Endothelial cell of umbilical vein (primary cell): ENCODE results near the gene NMRAL1. TPM values are rescaled to one million over a fixed set of nuclear protein-coding genes. Genes with fewer than 3 reads are reported as not detected.

Source experiments
- BruUV-seq: library from RNA; stranded (reverse); fragments of 400-500 nt; replicated peaks from 2 replicates; lab custom pipeline; 2021; lab: Mats Ljungman, UMichigan
- CTCF ChIA-PET: fragments of 300-600, 350-600 bp; sonication (Branson Sonifier 250); formaldehyde crosslinking; loops from one replicate; lab custom pipeline; 2021; ENCODE audit warnings: antibody characterized with exemption, inconsistent platforms; lab: Charles Lee
- POLR2A ChIA-PET: fragments of 300-600, 350-600 bp; sonication (Branson Sonifier 250); formaldehyde crosslinking; loops from one replicate; lab custom pipeline; 2021; ENCODE audit warnings: antibody characterized with exemption, inconsistent platforms; lab: Charles Lee
- DNase-seq: peaks from one replicate; pipeline ENCODE4 v3.0.0-alpha.2; 2011; ENCODE audit warnings: low read depth, low spot score
- FAIRE-seq: peaks from 2 replicates; lab custom pipeline; 2011; peaks lifted over from hg19 to GRCh38; lab: Jason Lieb, UNC
- H2AFZ ChIP-seq: 2 replicates; pipeline ENCODE4 v1.6.0; 2012; ENCODE audit warnings: low read depth, low read length, control low read depth, inconsistent platforms
- H3K27ac ChIP-seq: 2 replicates; pipeline ENCODE4 v1.5.1; 2011; ENCODE audit warnings: low read depth, mild to moderate bottlenecking, control low read depth, low read length, moderate library complexity; ENCODE audit not compliant: insufficient read depth
- H3K27me3 ChIP-seq, 2 experiments: 2 replicates each; pipeline versions ENCODE4 v1.6.0 to v1.6.1; 2011; ENCODE audit warnings: low read length in 2 of 2, mixed read lengths in 1 of 2; ENCODE audit not compliant: control insufficient read depth in 2 of 2, insufficient read depth in 2 of 2
- H3K36me3 ChIP-seq, 2 experiments: 2 replicates in 1 of 2; 3 replicates in 1 of 2; pipeline ENCODE4 v1.5.1; 2011; ENCODE audit warnings: low read length in 2 of 2, mild to moderate bottlenecking in 1 of 2, moderate library complexity in 1 of 2; ENCODE audit not compliant: control insufficient read depth in 2 of 2, insufficient read depth in 2 of 2; ENCODE audit errors: extremely low read depth in 1 of 2
- H3K4me1 ChIP-seq: 3 replicates; pipeline ENCODE4 v1.5.1; 2011; ENCODE audit warnings: mild to moderate bottlenecking, low read length; ENCODE audit not compliant: control insufficient read depth, insufficient read depth; ENCODE audit errors: extremely low read depth
- H3K4me2 ChIP-seq: 2 replicates; pipeline ENCODE4 v1.6.1; 2011; ENCODE audit warnings: low read length, control low read depth, mixed read lengths; ENCODE audit not compliant: insufficient read depth
- H3K4me3 ChIP-seq, 3 experiments: fragments of 200-600 bp in 1 of 3; sonication (generic), shearing (Covaris generic) in 1 of 3; replicated peaks in 1 of 3; 2 replicates each; pipeline ENCODE4 v1.5.1; 2011 to 2016; ENCODE audit warnings: control low read depth in 3 of 3, low read length in 3 of 3, mild to moderate bottlenecking in 2 of 3, inconsistent platforms in 1 of 3, low read depth in 1 of 3, moderate library complexity in 1 of 3; ENCODE audit not compliant: insufficient read depth in 1 of 3
- H3K79me2 ChIP-seq: 2 replicates; pipeline ENCODE4 v1.6.0; 2012; ENCODE audit warnings: low read length, inconsistent platforms; ENCODE audit not compliant: control insufficient read depth, insufficient read depth
- H3K9ac ChIP-seq: replicated peaks from 2 replicates; pipeline ENCODE3; 2011; ENCODE audit warnings: low read length, control low read depth; ENCODE audit not compliant: insufficient read depth; ENCODE audit errors: extremely low read depth
- H3K9me1 ChIP-seq: replicated peaks from 3 replicates; pipeline ENCODE4 v1.6.0; 2011; ENCODE audit warnings: mild to moderate bottlenecking, low read length; ENCODE audit not compliant: control insufficient read depth, insufficient read depth; ENCODE audit errors: extremely low read depth
- H3K9me3 ChIP-seq: replicated peaks from 2 replicates; pipeline ENCODE4 v1.5.1; 2012; ENCODE audit warnings: low read length, inconsistent platforms; ENCODE audit not compliant: control insufficient read depth, insufficient read depth
- H4K20me1 ChIP-seq: replicated peaks from 2 replicates; pipeline ENCODE3; 2011; ENCODE audit warnings: mild to moderate bottlenecking, low read length; ENCODE audit not compliant: control insufficient read depth, insufficient read depth; ENCODE audit errors: extremely low read depth
- CTCF ChIP-seq, 2 donors: IDR thresholded peaks; 1 replicate in 1 of 2; 2 replicates in 1 of 2; pipeline ENCODE4 v1.5.1; 2011; ENCODE audit warnings: low read length in 2 of 2, mild to moderate bottlenecking in 2 of 2, moderate library complexity in 2 of 2, control low read depth in 1 of 2, inconsistent platforms in 1 of 2, low read depth in 1 of 2; ENCODE audit not compliant: insufficient read depth in 1 of 2; ENCODE audit errors: extremely low read depth in 1 of 2
- EZH2 ChIP-seq: IDR thresholded peaks from 2 replicates; pipeline ENCODE4 v1.6.1; 2012; ENCODE audit warnings: borderline replicate concordance, low read depth, mild to moderate bottlenecking, moderate library complexity, low read length, inconsistent platforms; ENCODE audit not compliant: severe bottlenecking
- FOS ChIP-seq: IDR thresholded peaks from 2 replicates; pipeline ENCODE4 v1.6.1; 2011; ENCODE audit warnings: mild to moderate bottlenecking, low read length, moderate library complexity, borderline replicate concordance; ENCODE audit not compliant: insufficient read depth
- GATA2 ChIP-seq: IDR thresholded peaks from 2 replicates; pipeline ENCODE4 v1.7.0; 2011; ENCODE audit warnings: low read depth, mild to moderate bottlenecking, moderate library complexity, mixed read lengths, low read length; ENCODE audit not compliant: insufficient read length, insufficient read depth
- JUN ChIP-seq: IDR thresholded peaks from 2 replicates; pipeline ENCODE4 v1.6.1; 2011; ENCODE audit warnings: borderline replicate concordance, low read depth; ENCODE audit not compliant: insufficient read length, insufficient read depth
- MYC ChIP-seq: IDR thresholded peaks from one replicate; pipeline ENCODE4 v1.6.1; 2011; ENCODE audit warnings: mild to moderate bottlenecking, low read depth, low read length
- POLR2A ChIP-seq: IDR thresholded peaks from 2 replicates; pipeline ENCODE4 v1.6.1; 2012; ENCODE audit warnings: low read depth, mild to moderate bottlenecking, control low read depth, low read length
- POLR2AphosphoS5 ChIP-seq: IDR thresholded peaks from 2 replicates; pipeline ENCODE4 v1.6.1; 2012; ENCODE audit warnings: low read depth, mild to moderate bottlenecking, control low read depth, low read length, moderate library complexity; ENCODE audit not compliant: insufficient read depth
- dilution Hi-C: fragments of 300-500 bp; cut with MboI; formaldehyde crosslinking; loops from one replicate; pipeline ENCODE4 v1.15.0; 2019; ENCODE audit warnings: low sequenced_read_pairs; ENCODE audit not compliant: extremely low pct_ligation_motif_present
- intact Hi-C: fragments of 100-400 bp; cut with micrococcal nuclease; formaldehyde crosslinking; loops from one replicate; pipeline ENCODE4 v1.10.0; 2022
- polyA plus RNA-seq, 4 experiments: library from polyadenylated mRNA; depleted of rRNA in 3 of 4; stranded (reverse) in 3 of 4; unstranded in 1 of 4; fragments of >200 nt; gene quantifications; 2 replicates each; pipeline versions ENCODE4 v1.2.1 to v1.2.3, GENCODE V29; 2011 to 2012; ENCODE audit warnings: missing spikeins in 1 of 4
- total RNA-seq: library from RNA; stranded (reverse); gene quantifications from 2 replicates; pipeline ENCODE4 v1.2.3, GENCODE V29; 2021
- TF ChIP-seq, protein P1 (sequence below): IDR thresholded peaks from 2 replicates; pipeline ENCODE4 v1.6.1; 2011; ENCODE audit not compliant: insufficient read depth, insufficient read length

NMRAL1 gene
- total and polyA plus RNA-seq, 2 donors (not counting 3 experiments of a cell fraction or from before 2014, with no cell fraction given) = 48.0 to 84.4 TPM

DNA sequence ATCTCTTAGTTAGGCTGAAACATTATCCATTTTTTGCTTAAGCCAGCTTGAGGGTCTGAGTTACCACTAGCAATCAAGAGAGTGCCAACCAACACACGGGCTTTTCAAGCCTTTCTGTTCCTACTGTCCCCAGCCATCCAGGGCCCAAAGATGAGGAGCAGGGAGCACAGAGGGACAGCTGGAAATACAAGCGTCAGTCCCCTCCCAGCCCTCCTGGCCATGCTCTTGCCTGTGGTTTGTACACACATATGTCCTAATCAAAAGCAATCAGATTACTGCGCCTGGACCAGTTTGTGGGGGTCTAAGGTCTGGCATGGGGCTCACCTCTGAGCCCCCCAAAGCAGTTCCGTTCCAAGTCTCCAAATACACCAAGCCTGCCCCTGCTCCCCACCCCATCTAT lies 61.6 kb downstream of the NMRAL1 start:
- CTCF ChIA-PET = interaction anchor here (8.4 kb wide), 1 partner anchor 9 kb away, joined by 79 read pairs; no protein-coding TSS in a partner anchor
- Histone ChIP-seq H3K27ac (no peak overlapping the region), H3K79me2 (peaks cover 44% of the 10 kb centered on the region), H3K27me3 (no peaks in the 10 kb centered on the region), H3K9me3 (no peaks in the 10 kb centered on the region), H3K4me2 (no peak overlapping the region), H3K9me1 (no peaks in the 10 kb centered on the region), H2AFZ (no peak overlapping the region), H3K36me3 (peaks cover 0 to 10% of the 10 kb centered on the region in 2 experiments), H3K4me1 (peaks cover 28% of the 10 kb centered on the region), H3K4me3 (no peak overlapping the region), H3K9ac (no peak overlapping the region), H4K20me1 (no peaks in the 10 kb centered on the region)
- FAIRE-seq (no peak), DNase-seq (no peak)
- intact Hi-C loops = no loop called here
- POLR2A ChIA-PET = no interaction called here
- BruUV-seq = no TSS peak
- TF ChIP-seq GATA2 = no peak
- no peak for TF ChIP-seq FOS
- no peak for TF ChIP-seq EZH2
- no peak for TF ChIP-seq JUN
- no peak for TF ChIP-seq POLR2AphosphoS5
- TF ChIP-seq POLR2A = no peak
- TF ChIP-seq, protein P1, sequence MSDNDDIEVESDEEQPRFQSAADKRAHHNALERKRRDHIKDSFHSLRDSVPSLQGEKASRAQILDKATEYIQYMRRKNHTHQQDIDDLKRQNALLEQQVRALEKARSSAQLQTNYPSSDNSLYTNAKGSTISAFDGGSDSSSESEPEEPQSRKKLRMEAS = no peak
- TF ChIP-seq MYC = no peak
- no peak for TF ChIP-seq CTCF (IDR thresholded peaks at IDR 0.05; ENCODE audit: extremely low read depth in 1 of 2, insufficient read depth in 1 of 2, low read depth in 1 of 2, low read length in 2 of 2)
- dilution Hi-C loops = no loop called here
